MG63 (cell line): Measurements from ENCODE around the gene SPTAN1. TPM values are rescaled to one million over a fixed set of nuclear protein-coding genes. Genes with fewer than 3 reads are reported as not detected.

ENCODE experiments used
- DNase-seq: peaks from one replicate; pipeline ENCODE4 v3.0.0-alpha.2; 2020
- H3K27me3 ChIP-seq: fragments of 250-450 bp; sonication (Bioruptor Pico); 2 replicates; pipeline ENCODE4 v1.5.1; 2020; ENCODE audit warnings: mild to moderate bottlenecking, moderate library complexity
- H3K36me3 ChIP-seq: fragments of 250-450 bp; sonication (Bioruptor Pico); 2 replicates; pipeline ENCODE4 v1.5.1; 2020; ENCODE audit warnings: mild to moderate bottlenecking, moderate library complexity
- H3K4me3 ChIP-seq: fragments of 250-450 bp; sonication (Bioruptor Pico); 2 replicates; pipeline ENCODE4 v1.5.1; 2020; ENCODE audit warnings: mild to moderate bottlenecking, moderate library complexity
- H3K9me3 ChIP-seq: fragments of 250-450 bp; sonication (Bioruptor Pico); 2 replicates; pipeline ENCODE4 v1.5.1; 2020; ENCODE audit warnings: mild to moderate bottlenecking, moderate library complexity
- total RNA-seq: library from RNA; depleted of rRNA; stranded (reverse); fragments of >200 nt; shearing (Covaris generic); gene quantifications from 2 replicates; pipeline ENCODE4 v1.2.3, GENCODE V29; 2014; ENCODE audit warnings: low replicate concordance

SPTAN1 gene
- total RNA-seq, 1 experiment from 2014 or later = 111 TPM

- H3K4me3 ChIP-seq = no peak overlapping the region
- peaks cover 6% of the 10 kb centered on the region; the same call in 1 of the 2 replicates for H3K36me3 ChIP-seq
- no peaks in the 10 kb centered on the region for H3K27me3 ChIP-seq
- DNase-seq = no peak
- no peaks in the 10 kb centered on the region for H3K9me3 ChIP-seq
Measured at GRCh38 chr9:128550226-128550625, 2.2 kb upstream of the SPTAN1 start.

- Histone ChIP-seq H3K27me3 (no peaks in the 10 kb centered on the region), H3K9me3 (no peaks in the 10 kb centered on the region), H3K36me3 (peaks cover 6% of the 10 kb centered on the region; the same call in 1 of the 2 replicates), H3K4me3 (peak overlapping the region; percentile 89)
- DNase-seq = peak; percentile 33
Measured at GRCh38 chr9:128550770-128551656, 1.4 kb upstream of the SPTAN1 start.

GRCh38 chr9:128551657-128552152, 682 bp upstream of the SPTAN1 start:
- peak overlapping the region; percentile 89 for H3K4me3 ChIP-seq
- no peaks in the 10 kb centered on the region for H3K9me3 ChIP-seq
- H3K27me3 ChIP-seq = no peaks in the 10 kb centered on the region
- peaks cover 6% of the 10 kb centered on the region; the same call in 1 of the 2 replicates for H3K36me3 ChIP-seq
- no peak for DNase-seq

- H3K36me3 ChIP-seq = peaks cover 6% of the 10 kb centered on the region
- no peaks in the 10 kb centered on the region for H3K27me3 ChIP-seq
- H3K9me3 ChIP-seq = no peaks in the 10 kb centered on the region
- peak overlapping the region; percentile 89 for H3K4me3 ChIP-seq
- DNase-seq = peak; percentile 60
Measured at GRCh38 chr9:128552744-128553440, 505 bp downstream of the SPTAN1 start.

- no peaks in the 10 kb centered on the region for H3K9me3 ChIP-seq
- no peaks in the 10 kb centered on the region for H3K27me3 ChIP-seq
- no peak for DNase-seq
- H3K36me3 ChIP-seq = peaks cover 6% of the 10 kb centered on the region
- H3K4me3 ChIP-seq = peak overlapping the region; percentile 89
Measured at GRCh38 chr9:128553728-128554127, 1.3 kb downstream of the SPTAN1 start.

GRCh38 chr9:128554155-128554862, 1.9 kb downstream of the SPTAN1 start:
- Histone ChIP-seq H3K4me3 (peak overlapping the region; percentile 89), H3K27me3 (no peaks in the 10 kb centered on the region), H3K9me3 (no peaks in the 10 kb centered on the region), H3K36me3 (peaks cover 6% of the 10 kb centered on the region)
- peak; percentile 43 for DNase-seq

- Histone ChIP-seq H3K9me3 (no peaks in the 10 kb centered on the region), H3K36me3 (peaks cover 10% of the 10 kb centered on the region), H3K27me3 (no peaks in the 10 kb centered on the region), H3K4me3 (no peak overlapping the region)
- no peak for DNase-seq
Measured at GRCh38 chr9:128555180-128555721, 2.9 kb downstream of the SPTAN1 start.

GRCh38 chr9:128556276-128556675, 3.9 kb downstream of the SPTAN1 start:
- no peaks in the 10 kb centered on the region for H3K9me3 ChIP-seq
- no peak for DNase-seq
- no peaks in the 10 kb centered on the region for H3K27me3 ChIP-seq
- no peak overlapping the region for H3K4me3 ChIP-seq
- H3K36me3 ChIP-seq = peaks cover 10% of the 10 kb centered on the region

- no peaks in the 10 kb centered on the region for H3K9me3 ChIP-seq
- no peak overlapping the region for H3K4me3 ChIP-seq
- no peak for DNase-seq
- H3K36me3 ChIP-seq = peaks cover 11% of the 10 kb centered on the region
- no peaks in the 10 kb centered on the region for H3K27me3 ChIP-seq
Measured at GRCh38 chr9:128556926-128557634, 4.7 kb downstream of the SPTAN1 start.

- Histone ChIP-seq H3K36me3 (peaks cover 15% of the 10 kb centered on the region), H3K9me3 (no peaks in the 10 kb centered on the region), H3K4me3 (peak overlapping the region; percentile 4; the same call in 1 of the 2 replicates), H3K27me3 (no peaks in the 10 kb centered on the region)
- peak; percentile 81 for DNase-seq
Measured at GRCh38 chr9:128558431-128559310, 6.3 kb downstream of the SPTAN1 start.

GRCh38 chr9:128565578-128565977, 13.2 kb downstream of the SPTAN1 start:
- Histone ChIP-seq H3K9me3 (no peaks in the 10 kb centered on the region), H3K4me3 (no peak overlapping the region), H3K27me3 (no peaks in the 10 kb centered on the region), H3K36me3 (peaks cover 41% of the 10 kb centered on the region)
- DNase-seq = no peak

GRCh38 chr9:128568470-128569078, 16.2 kb downstream of the SPTAN1 start:
- H3K4me3 ChIP-seq = no peak overlapping the region
- no peaks in the 10 kb centered on the region for H3K27me3 ChIP-seq
- H3K9me3 ChIP-seq = no peaks in the 10 kb centered on the region
- H3K36me3 ChIP-seq = peaks cover 57% of the 10 kb centered on the region
- no peak for DNase-seq

- H3K36me3 ChIP-seq = peaks cover 79% of the 10 kb centered on the region
- no peak for DNase-seq
Measured at GRCh38 chr9:128575469-128575868, 23.1 kb downstream of the SPTAN1 start.

GRCh38 chr9:128575916-128576315, 23.5 kb downstream of the SPTAN1 start:
- DNase-seq = no peak
- Histone ChIP-seq H3K9me3 (no peaks in the 10 kb centered on the region), H3K36me3 (peaks cover 80% of the 10 kb centered on the region), H3K27me3 (no peaks in the 10 kb centered on the region), H3K4me3 (no peak overlapping the region)

More at GRCh38 chr9:128575469-128575868, 23.1 kb downstream of the SPTAN1 start:
- no peaks in the 10 kb centered on the region for H3K27me3 ChIP-seq
- H3K4me3 ChIP-seq = no peak overlapping the region
- no peaks in the 10 kb centered on the region for H3K9me3 ChIP-seq

GRCh38 chr9:128577206-128577605, 24.8 kb downstream of the SPTAN1 start:
- no peak for DNase-seq
- H3K9me3 ChIP-seq = no peaks in the 10 kb centered on the region
- H3K4me3 ChIP-seq = no peak overlapping the region
- H3K27me3 ChIP-seq = no peaks in the 10 kb centered on the region
- H3K36me3 ChIP-seq = peaks cover 85% of the 10 kb centered on the region
